Spleen (tissue), 7 donors: ENCODE data around the gene ELMO3.

Source experiments
- POLR2A ChIP-seq, 3 donors: fragments of 450-650 bp; IDR thresholded peaks; one replicate each; pipeline ENCODE4 v1.5.1; 2017; ENCODE audit warnings: antibody characterized with exemption in 3 of 3, mild to moderate bottlenecking in 1 of 3
- TF ChIP-seq, protein P1 (sequence below), 11 experiments: fragments of 200-600 bp in 7 of 11; fragments of 450-650 bp in 4 of 11; sonication (generic) in 4 of 11; IDR thresholded peaks in 8 of 11; conservative IDR thresholded peaks in 3 of 11; 1 replicate in 7 of 11; 2 replicates in 4 of 11; pipeline versions ENCODE4 v1.4.0 to v1.8.0; 2016 to 2021; ENCODE audit warnings: antibody characterized with exemption in 11 of 11, inconsistent platforms in 4 of 11, mild to moderate bottlenecking in 1 of 11
- donor health status: DM: no; HTN: no; CAD: no; lungs with moderate emphysema.
- donor health status: DM: no; HTN: no; CAD: no.
- donor health status: DM: no; HTN: no; CAD: no.

DNA sequence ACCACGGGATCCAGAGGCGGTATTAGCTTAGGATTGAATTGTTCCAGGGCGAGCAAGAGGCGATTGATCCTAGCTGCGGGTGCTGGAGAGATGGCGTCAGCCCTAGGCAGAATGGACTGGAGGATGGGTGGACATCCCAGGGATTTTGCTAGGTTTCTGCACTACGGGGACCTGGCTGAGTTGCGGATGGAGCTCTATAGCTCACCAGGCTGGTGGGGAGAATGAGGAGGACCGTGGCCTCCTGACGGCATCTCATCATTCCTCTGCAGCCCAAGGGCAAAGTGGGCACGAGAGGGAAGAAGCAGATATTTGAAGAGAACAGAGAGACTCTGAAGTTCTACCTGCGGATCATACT lies 28.6 kb downstream of the ELMO3 start:
- TF ChIP-seq, protein P1, sequence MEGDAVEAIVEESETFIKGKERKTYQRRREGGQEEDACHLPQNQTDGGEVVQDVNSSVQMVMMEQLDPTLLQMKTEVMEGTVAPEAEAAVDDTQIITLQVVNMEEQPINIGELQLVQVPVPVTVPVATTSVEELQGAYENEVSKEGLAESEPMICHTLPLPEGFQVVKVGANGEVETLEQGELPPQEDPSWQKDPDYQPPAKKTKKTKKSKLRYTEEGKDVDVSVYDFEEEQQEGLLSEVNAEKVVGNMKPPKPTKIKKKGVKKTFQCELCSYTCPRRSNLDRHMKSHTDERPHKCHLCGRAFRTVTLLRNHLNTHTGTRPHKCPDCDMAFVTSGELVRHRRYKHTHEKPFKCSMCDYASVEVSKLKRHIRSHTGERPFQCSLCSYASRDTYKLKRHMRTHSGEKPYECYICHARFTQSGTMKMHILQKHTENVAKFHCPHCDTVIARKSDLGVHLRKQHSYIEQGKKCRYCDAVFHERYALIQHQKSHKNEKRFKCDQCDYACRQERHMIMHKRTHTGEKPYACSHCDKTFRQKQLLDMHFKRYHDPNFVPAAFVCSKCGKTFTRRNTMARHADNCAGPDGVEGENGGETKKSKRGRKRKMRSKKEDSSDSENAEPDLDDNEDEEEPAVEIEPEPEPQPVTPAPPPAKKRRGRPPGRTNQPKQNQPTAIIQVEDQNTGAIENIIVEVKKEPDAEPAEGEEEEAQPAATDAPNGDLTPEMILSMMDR (IDR thresholded peaks at IDR 0.05 in 8 of 11, conservative IDR thresholded peaks at IDR 0.05 in 3 of 11), result no peak
- TF ChIP-seq POLR2A (IDR thresholded peaks at IDR 0.05), result no peak
